SU-DHL-6 (cell line): ENCODE measurements around the gene GALNT10.

ENCODE experiments used
- H2AFZ ChIP-seq: fragments of 200-600 bp; sonication (generic); 2 replicates; pipeline ENCODE4 v1.6.1; 2014; ENCODE audit warnings: low read depth, mild to moderate bottlenecking, moderate library complexity, mixed read lengths, antibody characterized with exemption, low read length; ENCODE audit not compliant: severe bottlenecking
- H3F3A ChIP-seq: fragments of 200-600 bp; shearing (Covaris generic); 2 replicates; pipeline ENCODE4 v1.6.0; 2016; ENCODE audit warnings: antibody characterized with exemption, mild to moderate bottlenecking; ENCODE audit not compliant: insufficient read depth
- H3K27ac ChIP-seq: fragments of 200-600 bp; sonication (generic); 2 replicates; pipeline ENCODE4 v1.5.1; 2016; ENCODE audit warnings: low read depth, mild to moderate bottlenecking, low read length, moderate library complexity, mixed read lengths
- H3K27me3 ChIP-seq: fragments of 200-600 bp; sonication (generic), shearing (Covaris generic); 2 replicates; pipeline ENCODE4 v1.6.0; 2014; ENCODE audit warnings: mild to moderate bottlenecking, low read length
- H3K36me3 ChIP-seq: fragments of 200-600 bp; sonication (generic); 2 replicates; pipeline ENCODE4 v1.6.1; 2014; ENCODE audit warnings: mild to moderate bottlenecking, low read length, mixed read lengths
- H3K4me2 ChIP-seq: fragments of 300-600, 200-600 bp; shearing (Covaris generic), sonication (generic); 2 replicates; pipeline ENCODE4 v1.6.0; 2014; ENCODE audit warnings: low read length, low read depth, mild to moderate bottlenecking; ENCODE audit not compliant: poor library complexity, severe bottlenecking
- H3K4me3 ChIP-seq: fragments of 200-600 bp; sonication (generic); 2 replicates; pipeline ENCODE4 v1.5.1; 2014; ENCODE audit warnings: antibody characterized with exemption, low read length, mild to moderate bottlenecking, mixed read lengths; ENCODE audit not compliant: insufficient read depth, poor library complexity, severe bottlenecking
- H3K79me2 ChIP-seq: fragments of 200-600 bp; sonication (generic); 2 replicates; pipeline ENCODE4 v1.6.1; 2014; ENCODE audit warnings: mild to moderate bottlenecking, low read length, moderate library complexity; ENCODE audit not compliant: insufficient read depth
- H3K9ac ChIP-seq: fragments of 200-600 bp; sonication (generic); 2 replicates; pipeline ENCODE4 v1.7.0; 2014; ENCODE audit warnings: mild to moderate bottlenecking, low read length
- H3K9me2 ChIP-seq: fragments of 200-600 bp; sonication (generic); replicated peaks from 2 replicates; pipeline ENCODE4 v1.6.1; 2014; ENCODE audit warnings: low read length; ENCODE audit not compliant: insufficient read depth
- H3K9me3 ChIP-seq: fragments of 200-600 bp; sonication (generic); 2 replicates; pipeline ENCODE4 v1.6.1; 2014; ENCODE audit warnings: low read length, mixed read lengths; ENCODE audit not compliant: insufficient read depth
- H4K20me1 ChIP-seq: fragments of 200-600 bp; sonication (generic); 2 replicates; pipeline ENCODE4 v1.6.1; 2014; ENCODE audit warnings: low read depth, mild to moderate bottlenecking, antibody characterized with exemption, low read length, moderate library complexity, mixed read lengths
- EZH2phosphoT487 ChIP-seq: fragments of 200-600 bp; sonication (generic), shearing (Covaris generic); conservative IDR thresholded peaks from 2 replicates; pipeline ENCODE4 v1.6.1; 2018; ENCODE audit warnings: mild to moderate bottlenecking, antibody characterized with exemption, low read length, moderate library complexity, mixed read lengths
- TF ChIP-seq, protein P1 (sequence below): fragments of 200-600 bp; sonication (generic); IDR thresholded peaks from one replicate; pipeline ENCODE4 v1.5.1; 2017; ENCODE audit warnings: antibody characterized with exemption, mild to moderate bottlenecking, low read length, moderate library complexity; ENCODE audit not compliant: insufficient read depth, poor library complexity, severe bottlenecking

GALNT10 gene

DNA sequence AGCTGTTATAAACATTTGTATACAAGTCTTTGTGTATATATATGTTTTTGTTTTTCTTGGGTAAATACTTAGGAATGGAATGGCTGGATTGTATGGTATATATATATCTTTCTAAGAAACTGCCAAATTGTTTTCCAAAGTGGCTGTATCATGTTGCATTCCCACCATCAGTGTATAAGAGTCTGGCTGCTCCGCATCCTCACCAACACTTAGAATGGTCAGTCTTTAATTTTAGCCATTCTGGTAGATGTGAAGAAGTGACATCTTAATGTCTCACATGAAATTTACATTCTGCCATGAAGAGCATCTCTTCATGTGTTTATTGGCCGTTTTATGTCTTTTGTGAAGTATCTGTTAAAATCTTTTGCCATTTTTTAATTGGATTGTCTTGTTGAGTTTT, 31.9 kb downstream of the GALNT10 start:
- Histone ChIP-seq H3F3A (no peaks in the 10 kb centered on the region), H2AFZ (no peak overlapping the region), H4K20me1 (no peaks in the 10 kb centered on the region), H3K9me2 (no peaks in the 10 kb centered on the region), H3K4me2 (no peak overlapping the region), H3K36me3 (no peaks in the 10 kb centered on the region), H3K27me3 (no peaks in the 10 kb centered on the region), H3K4me3 (no peak overlapping the region), H3K27ac (no peak overlapping the region), H3K79me2 (no peaks in the 10 kb centered on the region), H3K9ac (no peak overlapping the region), H3K9me3 (peaks cover 10% of the 10 kb centered on the region; the same call in 1 of the 2 replicates)
- TF ChIP-seq, protein P1, sequence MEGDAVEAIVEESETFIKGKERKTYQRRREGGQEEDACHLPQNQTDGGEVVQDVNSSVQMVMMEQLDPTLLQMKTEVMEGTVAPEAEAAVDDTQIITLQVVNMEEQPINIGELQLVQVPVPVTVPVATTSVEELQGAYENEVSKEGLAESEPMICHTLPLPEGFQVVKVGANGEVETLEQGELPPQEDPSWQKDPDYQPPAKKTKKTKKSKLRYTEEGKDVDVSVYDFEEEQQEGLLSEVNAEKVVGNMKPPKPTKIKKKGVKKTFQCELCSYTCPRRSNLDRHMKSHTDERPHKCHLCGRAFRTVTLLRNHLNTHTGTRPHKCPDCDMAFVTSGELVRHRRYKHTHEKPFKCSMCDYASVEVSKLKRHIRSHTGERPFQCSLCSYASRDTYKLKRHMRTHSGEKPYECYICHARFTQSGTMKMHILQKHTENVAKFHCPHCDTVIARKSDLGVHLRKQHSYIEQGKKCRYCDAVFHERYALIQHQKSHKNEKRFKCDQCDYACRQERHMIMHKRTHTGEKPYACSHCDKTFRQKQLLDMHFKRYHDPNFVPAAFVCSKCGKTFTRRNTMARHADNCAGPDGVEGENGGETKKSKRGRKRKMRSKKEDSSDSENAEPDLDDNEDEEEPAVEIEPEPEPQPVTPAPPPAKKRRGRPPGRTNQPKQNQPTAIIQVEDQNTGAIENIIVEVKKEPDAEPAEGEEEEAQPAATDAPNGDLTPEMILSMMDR, result no peak
- TF ChIP-seq EZH2phosphoT487, result no peak

DNA sequence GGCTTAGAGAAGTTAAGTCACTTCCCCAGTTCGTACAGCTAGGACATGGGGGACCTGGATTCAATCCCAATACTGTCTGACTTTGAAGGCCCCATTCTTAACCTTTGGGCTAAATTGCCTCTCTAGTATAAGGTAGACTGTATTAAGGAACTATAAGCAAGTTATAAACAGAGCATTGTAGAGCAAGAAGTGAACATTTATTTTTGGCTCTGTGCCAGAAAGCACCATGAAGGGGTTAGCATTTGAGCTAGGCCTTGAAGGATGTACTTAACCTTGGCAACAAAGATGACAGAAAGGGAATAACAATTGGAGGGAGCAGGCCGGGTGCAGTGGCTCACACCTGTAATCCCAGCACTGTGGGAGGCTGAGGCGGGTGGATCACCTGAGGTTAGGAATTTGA, 32.8 kb downstream of the GALNT10 start:
- no peak overlapping the region for H3K27ac ChIP-seq

DNA sequence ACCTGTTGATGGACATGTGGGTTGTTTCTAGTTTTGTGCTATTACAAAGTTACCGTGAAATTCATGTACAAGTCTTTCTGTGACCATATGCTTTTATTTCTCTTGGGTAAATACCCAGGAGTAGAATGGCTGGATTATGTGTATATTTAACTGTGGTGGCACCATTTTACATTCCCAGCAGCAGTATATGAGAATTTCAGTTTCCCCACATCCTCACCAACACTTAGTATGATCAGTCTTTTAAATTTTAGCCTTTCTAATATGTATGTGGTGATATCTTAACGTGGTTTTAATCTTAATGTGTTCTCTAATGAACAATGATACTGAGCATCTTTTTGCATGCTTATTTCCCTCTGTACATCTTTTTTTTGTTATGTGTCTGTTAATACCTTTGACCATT, 36.6 kb downstream of the GALNT10 start:
- Histone ChIP-seq H3F3A (no peaks in the 10 kb centered on the region), H3K27me3 (no peaks in the 10 kb centered on the region), H4K20me1 (no peaks in the 10 kb centered on the region), H3K4me3 (no peak overlapping the region), H3K36me3 (no peaks in the 10 kb centered on the region), H3K9me2 (no peaks in the 10 kb centered on the region), H3K9ac (no peak overlapping the region), H2AFZ (no peak overlapping the region), H3K4me2 (no peak overlapping the region), H3K79me2 (no peaks in the 10 kb centered on the region), H3K9me3 (peaks cover 10% of the 10 kb centered on the region; the same call in 1 of the 2 replicates), H3K27ac (no peak overlapping the region)
- TF ChIP-seq, protein P1, result no peak
- no peak for TF ChIP-seq EZH2phosphoT487

More for the DNA sequence above, 32.8 kb downstream of the GALNT10 start:
- H3K4me3 ChIP-seq, result no peak overlapping the region
- peaks cover 10% of the 10 kb centered on the region; the same call in 1 of the 2 replicates for H3K9me3 ChIP-seq
- no peaks in the 10 kb centered on the region for H3K79me2 ChIP-seq
- no peak overlapping the region for H3K4me2 ChIP-seq
- no peaks in the 10 kb centered on the region for H3F3A ChIP-seq
- H3K9ac ChIP-seq, result no peak overlapping the region
- H3K36me3 ChIP-seq, result no peaks in the 10 kb centered on the region
- H3K9me2 ChIP-seq, result no peaks in the 10 kb centered on the region
- H2AFZ ChIP-seq, result no peak overlapping the region
- TF ChIP-seq, protein P1, result no peak
- no peak for TF ChIP-seq EZH2phosphoT487
- no peaks in the 10 kb centered on the region for H3K27me3 ChIP-seq
- no peaks in the 10 kb centered on the region for H4K20me1 ChIP-seq
